Skeletal muscle satellite cell (primary cell): Measurements from ENCODE around the gene FAM180A.
"Not testable (repeated sequence)": the region's sequence is repeated elsewhere in the genome, so short reads cannot be mapped to it uniquely, and the experiment has no call there.

Source experiments
- H3K27me3 ChIP-seq: 2 replicates; pipeline ENCODE4 v1.7.0; 2013; ENCODE audit warnings: low read length; ENCODE audit not compliant: control insufficient read depth, insufficient read depth
- H3K36me3 ChIP-seq: 2 replicates; pipeline ENCODE4 v1.7.0; 2013; ENCODE audit warnings: mild to moderate bottlenecking, control low read depth, low read length; ENCODE audit not compliant: insufficient read depth
- H3K4me1 ChIP-seq: 2 replicates; pipeline ENCODE4 v1.7.0; 2013; ENCODE audit warnings: low read length; ENCODE audit not compliant: control insufficient read depth, insufficient read depth
- H3K4me2 ChIP-seq: 2 replicates; pipeline ENCODE4 v1.7.0; 2013; ENCODE audit warnings: mild to moderate bottlenecking, low read length
- H3K4me3 ChIP-seq: 2 replicates; pipeline ENCODE4 v1.7.0; 2013; ENCODE audit warnings: low read length
- H3K9ac ChIP-seq: 2 replicates; pipeline ENCODE4 v1.7.0; 2013; ENCODE audit warnings: mild to moderate bottlenecking, low read depth, low read length, moderate library complexity
- H3K9me3 ChIP-seq: replicated peaks from 2 replicates; pipeline ENCODE4 v1.7.0; 2013; ENCODE audit warnings: mild to moderate bottlenecking, control low read depth, low read length

The FAM180A gene

DNA sequence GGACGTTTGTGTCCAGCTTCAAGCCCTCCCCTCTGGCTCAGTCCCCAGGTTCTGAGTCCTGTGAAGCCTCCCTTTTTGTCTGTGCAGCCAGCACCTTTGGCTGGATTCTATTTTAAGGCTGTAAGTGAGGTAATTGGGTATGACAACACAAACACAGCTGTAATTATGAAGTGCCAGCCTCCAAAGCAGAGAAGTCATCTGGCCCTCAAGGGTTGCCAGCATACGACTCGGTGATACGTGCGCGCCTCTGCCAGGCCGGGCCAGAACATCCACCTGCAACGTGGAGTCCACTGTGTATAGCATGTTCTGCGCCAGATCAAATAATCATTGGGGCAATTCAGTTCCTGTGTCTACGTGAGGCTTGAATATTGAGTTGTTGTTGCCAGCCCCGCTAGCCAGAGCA lies 6.7 kb upstream of the FAM180A start:
- Histone ChIP-seq H3K9me3 (no peaks in the 10 kb centered on the region), H3K9ac (no peak overlapping the region), H3K4me2 (no peak overlapping the region), H3K4me1 (peaks cover 24% of the 10 kb centered on the region), H3K36me3 (no peaks in the 10 kb centered on the region), H3K4me3 (no peak overlapping the region), H3K27me3 (no peaks in the 10 kb centered on the region)

DNA sequence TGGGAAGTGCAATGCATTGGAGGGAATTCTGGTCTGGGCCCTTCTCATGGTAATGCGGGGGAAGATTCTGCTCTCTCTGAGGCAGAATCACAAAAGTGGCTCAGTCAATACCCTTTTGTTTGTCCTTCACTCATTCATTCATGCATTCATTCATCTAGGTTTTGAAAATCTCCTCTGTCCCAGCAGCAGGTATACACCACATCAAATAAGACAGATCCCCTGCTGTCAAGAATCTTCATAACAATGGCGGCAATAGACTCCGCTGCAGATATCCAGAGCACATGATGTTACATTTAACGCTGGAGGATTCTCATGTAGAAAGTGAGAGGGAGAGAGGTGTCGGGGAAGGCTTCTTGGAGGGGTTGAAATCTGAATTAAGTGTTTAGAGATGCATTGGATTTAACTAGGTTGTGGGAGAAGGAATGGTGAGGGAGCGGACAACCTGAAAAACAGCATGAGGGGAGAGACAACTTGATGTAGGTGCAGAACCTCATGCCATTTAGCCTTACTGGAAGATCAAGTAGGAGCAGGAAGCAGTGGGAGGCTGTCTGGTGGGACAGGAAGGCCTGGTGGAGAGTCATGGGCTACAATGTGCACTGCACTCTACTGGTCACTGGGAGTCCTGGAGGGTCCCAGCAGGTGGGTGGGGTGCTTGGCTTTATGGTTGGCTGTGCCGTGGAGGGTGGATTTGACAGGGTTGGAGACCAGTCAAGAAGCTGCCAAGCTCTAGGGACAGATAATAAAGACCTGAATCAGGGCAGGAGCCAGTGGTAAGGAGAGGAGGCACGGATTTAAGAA lies 5.2 kb upstream of the FAM180A start:
- Histone ChIP-seq H3K9me3 (no peaks in the 10 kb centered on the region), H3K27me3 (no peaks in the 10 kb centered on the region), H3K4me3 (no peak overlapping the region), H3K4me2 (no peak overlapping the region), H3K9ac (no peak overlapping the region), H3K36me3 (no peaks in the 10 kb centered on the region), H3K4me1 (peaks cover 26% of the 10 kb centered on the region)

DNA sequence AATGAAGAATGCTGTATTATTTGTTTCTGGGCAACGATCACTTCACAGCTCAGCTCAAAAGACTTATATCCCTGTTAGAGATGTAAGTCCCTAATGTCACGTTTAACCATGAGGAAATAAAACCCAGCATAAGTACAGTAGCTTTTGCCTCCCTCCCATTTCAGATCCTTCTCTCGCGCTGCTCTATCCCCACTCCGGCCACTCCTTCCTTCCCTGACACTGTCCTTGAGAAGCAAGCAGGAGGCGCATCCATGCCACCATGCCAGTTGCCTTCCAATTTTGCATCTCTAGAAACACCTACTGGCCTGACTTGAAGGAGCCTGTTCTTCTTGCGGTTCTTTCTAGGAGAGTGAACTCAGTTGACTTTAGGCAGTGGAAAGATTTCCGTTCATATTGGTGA lies 1.2 kb downstream of the FAM180A start:
- Histone ChIP-seq H3K4me2 (peak overlapping the region; percentile 87), H3K4me1 (peaks cover 58% of the 10 kb centered on the region), H3K27me3 (no peaks in the 10 kb centered on the region), H3K4me3 (peak overlapping the region; percentile 72), H3K9ac (peak overlapping the region; percentile 68), H3K9me3 (no peaks in the 10 kb centered on the region), H3K36me3 (peaks cover 5% of the 10 kb centered on the region)

DNA sequence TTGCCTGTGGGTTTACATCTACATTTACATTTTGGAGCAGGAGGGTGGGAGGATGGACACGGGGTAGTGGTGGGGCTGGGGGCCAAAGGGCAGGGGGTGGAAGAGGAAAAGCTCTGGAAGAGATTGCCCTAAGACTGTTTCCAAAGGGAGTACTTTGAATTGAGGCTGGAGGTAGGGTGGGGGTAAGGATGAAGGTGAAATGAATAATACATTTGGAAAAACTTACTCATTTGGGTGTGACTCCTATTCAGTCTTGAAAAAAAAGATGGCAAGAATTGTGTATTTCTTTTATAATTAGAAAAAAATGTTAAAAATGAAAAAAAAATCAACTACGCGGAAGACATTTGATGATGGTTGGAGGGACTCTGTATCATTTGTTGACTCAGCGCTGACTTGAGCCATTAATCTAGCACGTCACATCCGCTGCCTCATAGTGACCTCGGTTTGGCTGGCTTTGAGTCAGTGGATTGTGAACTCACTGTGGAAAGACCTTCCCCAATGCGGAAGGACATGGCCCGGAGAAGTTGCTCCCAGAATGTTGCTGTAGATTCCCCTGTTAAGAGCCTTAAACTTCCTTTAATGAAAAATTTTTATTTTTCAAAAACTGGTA lies 2.8 kb downstream of the FAM180A start:
- Histone ChIP-seq H3K9me3 (no peaks in the 10 kb centered on the region), H3K27me3 (no peaks in the 10 kb centered on the region), H3K4me1 (peaks cover 64% of the 10 kb centered on the region), H3K4me2 (peak overlapping the region; percentile 71), H3K9ac (peak overlapping the region; percentile 76), H3K4me3 (peak overlapping the region; percentile 52), H3K36me3 (peaks cover 10% of the 10 kb centered on the region)

DNA sequence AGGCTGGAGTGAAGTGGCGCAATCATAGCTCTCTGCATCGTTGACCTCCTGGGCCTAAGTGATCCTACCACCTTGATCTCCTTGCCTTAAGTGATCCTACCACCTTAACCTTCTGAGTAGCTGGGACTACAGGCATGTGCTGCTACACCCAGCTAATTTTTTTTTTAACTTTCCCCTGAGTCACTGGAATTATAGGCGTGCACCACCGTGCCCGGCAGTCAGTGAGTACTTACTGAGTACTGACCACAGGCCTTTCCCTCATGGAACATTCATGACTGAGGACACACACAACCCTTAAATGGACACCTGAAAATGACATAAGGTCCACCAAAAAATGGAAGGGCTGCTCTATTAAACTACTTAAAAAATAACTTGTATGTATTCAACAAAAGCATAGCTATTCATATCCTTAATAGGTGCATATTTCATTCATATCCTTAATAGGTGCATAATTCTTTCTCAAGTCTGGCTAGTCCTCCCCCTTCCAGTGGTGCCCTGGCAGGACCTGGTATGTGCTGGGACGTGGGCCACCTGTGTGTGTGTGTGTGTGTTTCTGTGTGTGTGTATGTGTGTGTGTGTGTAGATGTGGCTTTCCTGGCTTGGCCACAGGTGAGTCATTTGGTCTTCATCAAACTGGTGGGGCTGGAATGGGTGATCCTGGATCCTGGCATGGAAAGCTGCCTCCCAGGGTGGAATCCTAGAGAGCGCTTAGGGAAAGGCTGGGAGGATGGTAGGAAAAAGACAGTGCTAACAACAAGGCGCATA lies 3.5 kb downstream of the FAM180A start:
- H3K9ac ChIP-seq: peak overlapping the region; percentile 76
- no peaks in the 10 kb centered on the region for H3K9me3 ChIP-seq
- no peaks in the 10 kb centered on the region for H3K27me3 ChIP-seq
- H3K4me2 ChIP-seq: peak overlapping the region; percentile 71
- peak overlapping the region; percentile 52 for H3K4me3 ChIP-seq
- H3K4me1 ChIP-seq: peaks cover 64% of the 10 kb centered on the region
- peaks cover 17% of the 10 kb centered on the region for H3K36me3 ChIP-seq

DNA sequence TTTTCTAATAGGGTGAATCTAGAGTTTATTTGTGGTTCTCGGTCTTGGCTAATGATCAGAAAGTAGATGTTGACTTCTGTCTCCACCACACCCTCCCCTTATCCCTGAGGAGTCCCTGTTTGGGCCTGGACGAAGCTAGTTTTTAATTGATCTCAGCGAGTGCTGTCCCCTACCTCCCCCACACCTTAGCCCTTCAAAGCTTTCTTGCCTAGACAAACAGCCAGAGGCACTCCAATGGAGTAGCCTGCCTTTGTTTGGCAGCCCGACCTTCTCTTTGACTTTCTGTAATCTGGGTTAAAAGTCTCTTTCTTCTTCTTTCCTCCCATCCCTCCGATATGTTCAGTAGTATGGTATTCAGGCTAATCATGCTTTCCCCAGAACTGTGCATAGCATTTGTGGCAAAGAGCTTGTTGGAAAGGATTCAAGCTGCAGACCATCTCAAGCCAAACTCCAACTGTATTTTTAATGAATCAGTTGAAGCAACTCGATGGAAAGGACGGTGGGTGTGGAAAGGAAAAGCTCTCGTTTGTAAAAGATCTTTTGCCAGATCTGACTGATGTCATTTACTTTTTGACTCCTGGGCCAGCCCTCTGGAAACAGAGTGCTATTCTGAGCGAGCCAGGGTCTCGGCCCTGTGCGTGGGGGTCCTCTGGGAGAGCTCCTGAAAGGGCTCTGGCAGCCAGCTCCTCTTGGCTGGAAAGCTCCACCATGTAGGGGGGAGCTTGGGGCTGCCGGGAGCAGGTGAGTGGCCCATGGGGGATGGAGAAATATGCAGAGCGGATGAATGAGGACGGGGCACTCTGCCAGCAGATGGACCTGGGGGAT lies 4.5 kb downstream of the FAM180A start:
- H3K27me3 ChIP-seq: no peaks in the 10 kb centered on the region
- no peaks in the 10 kb centered on the region for H3K9me3 ChIP-seq
- H3K36me3 ChIP-seq: peaks cover 20% of the 10 kb centered on the region
- H3K9ac ChIP-seq: peak overlapping the region; percentile 64
- peak overlapping the region; percentile 20 for H3K4me3 ChIP-seq
- H3K4me2 ChIP-seq: peak overlapping the region; percentile 57
- H3K4me1 ChIP-seq: peaks cover 58% of the 10 kb centered on the region

DNA sequence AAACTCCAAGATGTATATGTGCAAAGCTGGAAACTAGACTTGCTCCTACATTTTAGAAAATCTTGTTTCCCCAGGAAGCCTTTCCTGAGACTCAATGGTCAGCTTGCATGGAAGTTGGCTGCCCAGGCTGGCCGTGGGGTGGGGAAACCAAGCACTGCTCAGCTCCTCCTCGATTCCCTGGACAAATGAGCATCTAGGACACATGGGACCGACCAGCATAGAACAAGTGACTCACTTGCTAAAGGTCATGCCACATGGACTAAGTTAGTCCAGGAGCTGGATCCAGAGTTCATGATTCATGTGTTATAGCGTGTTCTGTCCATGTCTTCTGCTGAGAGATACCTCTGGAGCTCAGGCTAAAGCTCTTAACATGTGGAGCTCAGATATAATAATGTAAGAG lies 6.2 kb downstream of the FAM180A start:
- Histone ChIP-seq H3K4me3 (no peak overlapping the region), H3K27me3 (no peaks in the 10 kb centered on the region), H3K4me2 (no peak overlapping the region), H3K9ac (no peak overlapping the region), H3K9me3 (no peaks in the 10 kb centered on the region), H3K4me1 (peaks cover 41% of the 10 kb centered on the region), H3K36me3 (peaks cover 20% of the 10 kb centered on the region)

DNA sequence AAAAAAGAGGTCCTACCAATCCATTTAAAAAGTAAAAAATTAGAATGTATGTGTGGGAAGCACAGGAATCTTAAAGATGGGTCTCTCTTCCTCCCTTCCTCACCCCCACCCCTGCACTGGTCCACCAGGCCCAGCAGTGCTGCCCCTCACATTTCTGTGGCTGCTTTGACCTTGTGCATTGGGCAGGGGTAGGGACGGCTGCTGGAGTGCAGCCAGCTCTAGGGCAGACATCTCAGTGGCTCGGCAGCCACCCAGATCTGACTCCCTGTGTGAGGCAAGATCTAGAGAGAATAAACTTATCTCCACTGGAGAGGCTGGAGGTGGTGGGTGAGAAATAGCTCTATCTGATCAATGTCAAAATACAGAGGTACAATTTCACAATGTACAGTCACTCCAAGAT lies 6.7 kb downstream of the FAM180A start:
- Histone ChIP-seq H3K36me3 (peaks cover 22% of the 10 kb centered on the region), H3K4me1 (peaks cover 39% of the 10 kb centered on the region), H3K4me2 (no peak overlapping the region), H3K27me3 (no peaks in the 10 kb centered on the region), H3K4me3 (no peak overlapping the region), H3K9ac (no peak overlapping the region), H3K9me3 (no peaks in the 10 kb centered on the region)

DNA sequence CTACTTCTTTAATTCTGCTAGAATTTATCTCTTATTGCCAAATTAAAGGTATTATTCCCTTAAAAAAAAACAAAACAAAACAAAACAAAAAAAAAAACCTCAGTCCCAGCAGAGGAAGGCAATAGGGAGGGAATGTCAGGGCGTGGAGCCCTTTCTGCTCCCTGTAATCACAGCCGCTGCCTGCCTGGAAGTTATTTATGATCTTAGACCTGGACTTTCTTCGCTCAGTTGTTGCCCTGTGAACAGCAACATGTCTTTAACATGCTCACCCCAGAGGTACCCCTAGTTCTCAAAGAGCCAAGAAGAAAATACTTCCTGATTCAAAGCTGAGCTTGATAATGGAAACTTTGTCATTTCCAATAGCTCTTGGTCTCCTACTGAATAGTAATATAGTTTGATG lies 7.7 kb downstream of the FAM180A start:
- Histone ChIP-seq H3K4me3 (no peak overlapping the region), H3K27me3 (no peaks in the 10 kb centered on the region), H3K4me2 (no peak overlapping the region), H3K36me3 (peaks cover 30% of the 10 kb centered on the region), H3K9me3 (no peaks in the 10 kb centered on the region), H3K4me1 (peaks cover 32% of the 10 kb centered on the region), H3K9ac (no peak overlapping the region)

DNA sequence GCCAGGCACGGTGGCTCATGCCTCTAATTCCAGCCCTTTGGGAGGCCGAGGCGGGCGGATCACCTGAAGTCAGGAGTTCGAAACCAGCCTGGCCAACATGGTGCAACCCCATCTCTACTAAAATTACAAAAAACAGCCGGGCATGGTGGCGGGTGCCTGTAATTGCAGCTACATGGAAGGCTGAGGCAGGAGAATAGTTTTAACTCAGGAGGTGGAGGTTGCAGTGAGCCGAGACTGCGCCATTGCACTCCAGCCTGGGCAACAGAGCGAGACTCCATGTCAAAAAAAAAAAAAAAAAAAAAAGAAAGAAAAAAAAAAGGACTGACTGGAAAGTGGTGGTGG lies 11.3 kb downstream of the FAM180A start:
- H3K9ac ChIP-seq, H3K9me3 ChIP-seq, H3K4me2 ChIP-seq, H3K4me3 ChIP-seq, H3K4me1 ChIP-seq, H3K27me3 ChIP-seq: not testable (repeated sequence)
- peaks cover 38% of the 10 kb centered on the region for H3K36me3 ChIP-seq
